Effector memory CD4-positive, alpha-beta T cell (primary cell): ENCODE results near the gene RBBP8.
A peak's percentile ranks its signal among the peaks of the same experiment; 100 is the strongest.

Experiments
- DNase-seq, 3 donors: peaks; one replicate each; pipeline ENCODE4 v3.0.0-alpha.2; 2020
- H3K27ac ChIP-seq: 2 replicates; pipeline ENCODE4 v1.7.0; 2013; ENCODE audit warnings: mild to moderate bottlenecking, low read length, moderate library complexity; ENCODE audit not compliant: insufficient read depth, poor library complexity, severe bottlenecking
- H3K27me3 ChIP-seq: replicated peaks from 2 replicates; pipeline ENCODE4 v1.7.0; 2013; ENCODE audit warnings: mild to moderate bottlenecking, low read length; ENCODE audit not compliant: insufficient read depth, control insufficient read depth, poor library complexity, severe bottlenecking
- H3K36me3 ChIP-seq: 2 replicates; pipeline ENCODE4 v1.7.0; 2013; ENCODE audit warnings: mild to moderate bottlenecking, low read length, moderate library complexity; ENCODE audit not compliant: control insufficient read depth, insufficient read depth
- H3K4me1 ChIP-seq: 2 replicates; pipeline ENCODE4 v1.7.0; 2013; ENCODE audit warnings: low read length, mild to moderate bottlenecking; ENCODE audit not compliant: control insufficient read depth, insufficient read depth, poor library complexity, severe bottlenecking
- H3K4me3 ChIP-seq: 2 replicates; pipeline ENCODE4 v1.7.0; 2013; ENCODE audit warnings: low read length, low read depth, mild to moderate bottlenecking; ENCODE audit not compliant: insufficient read depth, poor library complexity, severe bottlenecking
- H3K9me3 ChIP-seq: 2 replicates; pipeline ENCODE4 v1.7.0; 2013; ENCODE audit warnings: mild to moderate bottlenecking, low read length, moderate library complexity; ENCODE audit not compliant: control insufficient read depth

The RBBP8 gene

GRCh38 chr18:23021623-23022022 lies 88.5 kb downstream of the RBBP8 start:
- Histone ChIP-seq H3K9me3 (no peaks in the 10 kb centered on the region), H3K4me1 (peaks cover 4% of the 10 kb centered on the region), H3K27ac (no peak overlapping the region), H3K27me3 (no peaks in the 10 kb centered on the region), H3K36me3 (no peaks in the 10 kb centered on the region), H3K4me3 (no peak overlapping the region)
- DNase-seq: no peak

GRCh38 chr18:23032030-23032582 lies 99.0 kb downstream of the RBBP8 start:
- H3K27me3 ChIP-seq: no peaks in the 10 kb centered on the region
- H3K4me1 ChIP-seq: no peaks in the 10 kb centered on the region
- H3K27ac ChIP-seq: no peak overlapping the region
- no peak for DNase-seq
- no peaks in the 10 kb centered on the region for H3K36me3 ChIP-seq
- no peaks in the 10 kb centered on the region for H3K9me3 ChIP-seq
- H3K4me3 ChIP-seq: no peak overlapping the region

DNA sequence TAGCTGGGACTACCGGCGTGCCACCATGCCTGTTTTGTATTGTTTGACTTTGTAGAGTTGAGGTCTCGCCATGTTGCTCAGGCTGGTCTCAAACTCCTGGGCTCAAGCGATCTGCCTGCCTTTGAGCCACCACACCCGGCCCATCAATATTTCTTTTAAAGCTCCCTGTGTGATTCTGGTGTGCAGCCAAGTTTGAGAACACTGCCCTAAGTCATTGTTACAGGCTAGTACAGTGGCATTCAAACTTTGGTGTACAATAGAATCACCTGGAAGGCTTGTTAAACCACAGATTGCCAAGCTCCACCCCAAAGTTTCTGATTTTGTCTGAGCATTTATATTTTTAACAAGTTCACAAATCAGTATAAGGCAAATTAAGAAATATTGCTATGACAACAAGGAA lies 99.9 kb downstream of the RBBP8 start:
- no peaks in the 10 kb centered on the region for H3K27me3 ChIP-seq
- no peak overlapping the region for H3K4me3 ChIP-seq
- DNase-seq: no peak
- H3K36me3 ChIP-seq: no peaks in the 10 kb centered on the region
- no peaks in the 10 kb centered on the region for H3K9me3 ChIP-seq
- H3K27ac ChIP-seq: no peak overlapping the region
- no peaks in the 10 kb centered on the region for H3K4me1 ChIP-seq

- no peak for DNase-seq
- H3K27ac ChIP-seq: no peak overlapping the region
- no peaks in the 10 kb centered on the region for H3K36me3 ChIP-seq
- H3K27me3 ChIP-seq: no peaks in the 10 kb centered on the region
- H3K4me3 ChIP-seq: no peak overlapping the region
- H3K4me1 ChIP-seq: no peaks in the 10 kb centered on the region
- H3K9me3 ChIP-seq: no peaks in the 10 kb centered on the region
Observed at GRCh38 chr18:23036660-23037201, 103.6 kb downstream of the RBBP8 start.

DNA sequence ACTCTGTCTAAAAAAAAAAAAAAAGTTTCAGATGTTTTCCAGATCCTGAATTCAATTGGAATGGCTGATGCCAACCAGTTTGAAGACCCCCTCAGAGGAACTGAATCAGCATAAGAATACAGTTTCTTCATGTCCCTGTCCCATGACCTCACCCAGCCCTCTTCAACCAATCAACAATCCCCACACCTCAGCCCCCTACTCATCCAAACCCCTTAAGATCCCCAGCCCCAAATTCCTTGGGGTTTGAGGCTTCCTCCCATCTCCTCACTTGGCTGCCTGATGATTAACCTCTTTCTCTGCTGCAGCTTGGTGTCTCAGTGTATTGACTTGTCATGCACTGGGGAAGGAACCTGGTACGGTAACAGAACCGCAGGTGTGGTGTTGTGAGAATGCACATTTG lies 104.5 kb downstream of the RBBP8 start:
- H3K4me1 ChIP-seq: no peaks in the 10 kb centered on the region
- H3K36me3 ChIP-seq: no peaks in the 10 kb centered on the region
- no peaks in the 10 kb centered on the region for H3K9me3 ChIP-seq
- no peak overlapping the region for H3K4me3 ChIP-seq
- H3K27ac ChIP-seq: no peak overlapping the region
- H3K27me3 ChIP-seq: no peaks in the 10 kb centered on the region
- DNase-seq: no peak

DNA sequence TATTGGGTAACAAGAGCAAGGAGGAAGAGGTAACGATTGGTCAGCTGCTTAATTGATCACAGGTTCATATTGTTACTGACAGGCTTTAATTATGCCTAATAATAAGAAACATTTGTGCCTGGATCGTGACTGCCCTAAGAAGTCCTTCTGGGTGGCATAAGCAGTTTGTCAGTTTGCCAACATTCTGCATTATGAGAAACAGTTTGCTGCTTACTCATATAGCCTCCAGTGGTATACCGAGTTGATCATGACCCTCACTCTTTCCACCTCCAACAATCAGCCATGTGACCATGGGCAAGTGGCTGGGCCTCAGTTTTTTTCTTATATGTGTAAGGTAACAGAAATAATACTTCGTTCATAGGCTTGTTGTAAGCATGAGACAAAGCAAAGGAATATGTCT lies 105.6 kb downstream of the RBBP8 start:
- Histone ChIP-seq H3K4me1 (no peaks in the 10 kb centered on the region), H3K9me3 (no peaks in the 10 kb centered on the region), H3K4me3 (no peak overlapping the region), H3K27me3 (no peaks in the 10 kb centered on the region), H3K36me3 (no peaks in the 10 kb centered on the region), H3K27ac (no peak overlapping the region)
- no peak for DNase-seq

DNA sequence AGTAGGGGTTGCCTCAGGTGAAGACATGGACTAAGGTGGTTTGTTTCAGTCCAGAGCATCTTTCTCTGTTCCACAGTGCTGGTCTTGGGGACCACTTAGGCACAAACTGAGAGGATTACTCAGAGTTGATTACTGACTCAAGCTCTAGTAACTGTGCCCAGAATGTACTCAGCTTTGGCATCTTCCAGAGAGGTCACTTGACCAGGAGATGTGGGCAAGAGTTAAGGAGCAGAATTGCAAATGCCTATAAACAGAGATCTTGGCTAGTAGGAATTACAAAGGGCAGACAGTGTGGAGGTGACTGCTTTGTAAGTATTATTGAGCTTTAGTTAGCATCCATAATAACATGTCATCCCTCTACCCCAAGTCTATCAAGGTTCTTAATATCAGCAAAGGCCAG lies 109.0 kb downstream of the RBBP8 start:
- DNase-seq: no peak
- Histone ChIP-seq H3K27me3 (no peaks in the 10 kb centered on the region), H3K36me3 (no peaks in the 10 kb centered on the region), H3K9me3 (no peaks in the 10 kb centered on the region), H3K4me1 (no peaks in the 10 kb centered on the region), H3K27ac (no peak overlapping the region), H3K4me3 (no peak overlapping the region)

DNA sequence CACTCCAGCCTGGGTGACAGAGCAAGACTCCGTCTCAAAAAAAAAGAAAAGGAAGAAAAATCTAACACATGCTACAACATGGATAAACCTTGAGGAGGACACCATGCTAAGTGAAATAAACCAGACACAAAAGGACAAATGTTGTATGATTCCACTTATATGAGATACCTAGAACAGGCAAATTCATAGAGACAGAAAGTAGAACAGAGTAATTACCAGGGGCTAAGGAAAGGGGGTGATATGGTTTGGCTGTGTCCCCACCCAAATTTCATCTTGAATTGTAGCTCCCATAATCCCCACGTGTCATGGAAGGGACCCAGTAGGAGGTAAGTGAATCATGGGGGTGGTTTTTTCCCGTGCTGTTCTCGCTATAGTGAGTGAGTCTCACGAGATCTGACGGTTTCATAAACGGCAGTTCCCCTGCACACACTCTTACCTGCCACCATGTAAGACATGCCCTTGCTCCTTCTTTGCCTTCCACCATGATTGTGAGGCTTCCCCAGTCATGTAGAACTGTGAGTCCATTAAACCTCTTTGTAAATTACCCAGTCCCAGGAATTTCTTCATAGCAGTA lies 110.8 kb downstream of the RBBP8 start:
- H3K27me3 ChIP-seq: no peaks in the 10 kb centered on the region
- no peak overlapping the region for H3K27ac ChIP-seq
- DNase-seq: no peak
- no peak overlapping the region for H3K4me3 ChIP-seq
- H3K36me3 ChIP-seq: no peaks in the 10 kb centered on the region
- H3K9me3 ChIP-seq: no peaks in the 10 kb centered on the region
- no peaks in the 10 kb centered on the region for H3K4me1 ChIP-seq

GRCh38 chr18:23049698-23050373 lies 116.7 kb downstream of the RBBP8 start:
- no peak for DNase-seq
- H3K9me3 ChIP-seq: no peaks in the 10 kb centered on the region
- peaks cover 5% of the 10 kb centered on the region for H3K4me1 ChIP-seq
- H3K4me3 ChIP-seq: no peak overlapping the region
- H3K27ac ChIP-seq: peak overlapping the region; percentile 0
- H3K27me3 ChIP-seq: no peaks in the 10 kb centered on the region
- H3K36me3 ChIP-seq: no peaks in the 10 kb centered on the region

DNA sequence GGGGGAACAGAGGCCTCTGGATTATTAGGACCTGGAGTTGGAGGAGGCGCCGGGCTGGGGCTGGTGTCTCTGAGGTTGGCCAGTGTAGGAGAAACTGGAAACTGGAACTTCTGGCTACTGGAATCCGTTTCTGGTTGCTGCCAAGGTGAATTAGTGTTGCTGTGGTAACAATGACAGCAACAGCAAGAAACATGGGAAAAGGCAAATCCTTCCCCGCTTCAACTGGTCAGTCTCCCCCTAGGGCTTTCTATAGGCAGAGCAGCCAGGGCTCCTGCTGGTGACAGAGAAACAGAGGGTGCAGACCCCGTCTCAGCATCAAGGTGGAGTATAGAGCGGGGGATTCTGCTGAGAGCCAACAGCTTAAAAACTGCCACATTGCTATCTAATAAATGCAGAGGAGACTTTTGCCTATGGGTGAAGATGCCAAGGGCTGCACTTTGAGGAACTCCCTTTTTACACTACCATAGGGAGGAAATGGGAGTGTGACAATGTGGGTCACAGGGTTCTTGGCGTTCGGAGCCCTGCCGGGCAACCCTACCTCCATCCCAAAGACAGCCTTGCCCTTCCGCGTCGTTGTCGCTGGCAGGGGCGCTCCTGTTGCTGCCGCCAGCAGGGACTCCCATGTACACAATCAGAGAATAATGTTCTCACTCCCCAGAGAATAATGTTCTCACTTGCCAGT lies 120.8 kb downstream of the RBBP8 start:
- no peak for DNase-seq
- peaks cover 5% of the 10 kb centered on the region for H3K4me1 ChIP-seq
- H3K36me3 ChIP-seq: no peaks in the 10 kb centered on the region
- no peaks in the 10 kb centered on the region for H3K27me3 ChIP-seq
- H3K4me3 ChIP-seq: no peak overlapping the region
- H3K27ac ChIP-seq: no peak overlapping the region
- H3K9me3 ChIP-seq: no peaks in the 10 kb centered on the region
